Measurements from ENCODE around the gene PEPD. TPM values are rescaled to one million over a fixed set of nuclear protein-coding genes. Genes with fewer than 3 reads are reported as not detected.
A peak's percentile ranks its signal among the peaks of the same experiment; 100 is the strongest.

PEPD gene
- total RNA-seq (2021) (76.5 to 83.1 TPM (median 78.6 TPM) in 3 replicates), Bru-seq, nascent RNA (percentile 54 among the genes with signal in this experiment)
- long read RNA-seq, experiment 1, transcript PEPD-202 (13 exons, 1,754 nt), result minor isoform, 9 of 414 reads
- long read RNA-seq, experiment 1, transcript PEPD-201 (15 exons, 1,910 nt), result major isoform, 350 of 414 reads
- long read RNA-seq, experiment 1, partial matches to known transcripts, result 26 of 414 reads
- long read RNA-seq, experiment 1, other reads (novel, unspliced or antisense), result 24 of 414 reads
- long read RNA-seq, experiment 2, transcript PEPD-201 (15 exons, 1,910 nt), result major isoform, 50 of 123 reads
- long read RNA-seq, experiment 2, transcript PEPD-211 (2 exons, 1,763 nt), result minor isoform, 5 of 123 reads
- long read RNA-seq, experiment 2, partial matches to known transcripts, result 36 of 123 reads
- long read RNA-seq, experiment 2, other reads (novel, unspliced or antisense), result 31 of 123 reads
- long read RNA-seq, experiment 3, transcript PEPD-201 (15 exons, 1,910 nt), result major isoform, 104 of 133 reads
- long read RNA-seq, experiment 3, partial matches to known transcripts, result 9 of 133 reads
- long read RNA-seq, experiment 3, other reads (novel, unspliced or antisense), result 16 of 133 reads

DNA sequence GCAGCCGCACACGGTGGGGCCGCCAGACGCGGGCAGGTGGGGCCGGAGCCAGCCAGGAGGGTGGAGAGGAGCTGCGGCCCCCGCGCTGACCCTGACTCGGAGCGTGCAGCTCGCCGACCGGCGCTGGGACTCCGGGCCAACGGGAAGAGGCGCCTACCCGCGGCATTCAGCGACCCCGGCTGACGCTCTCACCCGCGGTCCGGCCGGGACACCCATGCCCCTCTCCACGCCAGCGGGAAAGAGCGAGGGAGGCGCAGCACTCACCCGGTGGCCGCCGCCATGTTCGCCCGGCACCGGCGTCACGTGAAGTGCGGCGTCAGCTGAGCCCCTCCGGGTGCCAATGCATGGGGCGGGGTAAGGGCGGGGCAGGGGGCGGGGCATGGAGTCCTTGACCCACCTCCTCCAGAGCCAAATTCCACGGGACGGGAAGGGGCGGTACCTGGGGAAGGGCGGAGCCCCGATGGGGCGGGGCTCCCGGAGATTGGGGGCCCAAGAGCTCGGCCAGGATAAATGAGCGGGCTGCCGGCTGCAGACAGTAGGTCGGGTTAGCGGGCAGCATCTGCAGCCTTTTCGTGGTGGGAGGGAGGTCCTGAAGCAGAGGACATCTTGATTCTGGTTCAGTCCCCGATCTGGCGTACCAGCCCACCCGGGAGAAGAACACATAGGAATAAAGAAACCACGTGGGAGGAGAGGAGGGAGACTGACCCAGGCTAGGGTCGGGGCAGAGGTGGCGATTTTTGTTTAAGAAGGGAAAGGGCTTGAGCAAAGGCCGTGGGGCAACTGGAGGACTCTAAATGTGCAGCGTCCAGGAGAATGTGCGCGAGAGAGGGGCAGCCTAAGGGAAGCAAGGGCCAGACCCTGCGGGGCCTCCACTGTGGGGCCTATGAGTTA lies at the start of gene PEPD:
Gene PEPD (minus strand): TSS at position 312 of the 891 bp plus-strand sequence. CDS start 31 bp downstream, at position 281.
- ATAC-seq (peak; percentile 96), DNase-seq (ENCODE audit: low spot score) (peak; percentile 96)
- Mint-ChIP-seq H3K4me1 (peaks cover 28% of the 10 kb centered on the region), H3K36me3 (no peaks in the 10 kb centered on the region), H3K27me3 (ENCODE audit: low read depth) (no peaks in the 10 kb centered on the region; the same call in 1 of the 2 replicates), H3K4me3 (peak within 1 kb of the TSS; percentile 80), H3K27ac (peak within 1 kb of the TSS; percentile 94), H3K9me3 (no peaks in the 10 kb centered on the region)
- ChIA-PET POLR2A (interaction anchor here (0.8 to 1.5 kb wide), 5 partner anchors 8 to 246 kb away, joined by 3 to 11 read pairs (median 3); no protein-coding TSS in a partner anchor), CTCF (interaction anchor here (0.6 to 1.5 kb wide), 8 partner anchors 21 to 338 kb away, joined by 3 to 7 read pairs (median 4); partner anchors contain the start of gene CEBPA)
- TF ChIP-seq, protein P1, sequence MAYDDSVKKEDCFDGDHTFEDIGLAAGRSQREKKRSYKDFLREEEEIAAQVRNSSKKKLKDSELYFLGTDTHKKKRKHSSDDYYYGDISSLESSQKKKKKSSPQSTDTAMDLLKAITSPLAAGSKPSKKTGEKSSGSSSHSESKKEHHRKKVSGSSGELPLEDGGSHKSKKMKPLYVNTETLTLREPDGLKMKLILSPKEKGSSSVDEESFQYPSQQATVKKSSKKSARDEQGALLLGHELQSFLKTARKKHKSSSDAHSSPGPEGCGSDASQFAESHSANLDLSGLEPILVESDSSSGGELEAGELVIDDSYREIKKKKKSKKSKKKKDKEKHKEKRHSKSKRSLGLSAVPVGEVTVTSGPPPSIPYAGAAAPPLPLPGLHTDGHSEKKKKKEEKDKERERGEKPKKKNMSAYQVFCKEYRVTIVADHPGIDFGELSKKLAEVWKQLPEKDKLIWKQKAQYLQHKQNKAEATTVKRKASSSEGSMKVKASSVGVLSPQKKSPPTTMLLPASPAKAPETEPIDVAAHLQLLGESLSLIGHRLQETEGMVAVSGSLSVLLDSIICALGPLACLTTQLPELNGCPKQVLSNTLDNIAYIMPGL (CRISPR knock-in tag; IDR thresholded peaks at IDR 0.05), result no peak
- TF ChIP-seq KAT7 (CRISPR knock-in tag; IDR thresholded peaks at IDR 0.05; ENCODE audit: borderline replicate concordance) (0 out of 2 replicates have a peak, but pooled peaks have one; percentile 84), SMAD3 (CRISPR knock-in tag; IDR thresholded peaks at IDR 0.05; ENCODE audit: borderline replicate concordance) (no peak), ZBTB21 (CRISPR knock-in tag; IDR thresholded peaks at IDR 0.05; ENCODE audit: borderline replicate concordance) (peak; percentile 65; the same call in 1 of the 2 replicates), FOXP1 (CRISPR knock-in tag; IDR thresholded peaks at IDR 0.05; ENCODE audit: borderline replicate concordance) (peak; percentile 55; the same call in 1 of the 2 replicates), GABPB1 (CRISPR knock-in tag; IDR thresholded peaks at IDR 0.05) (0 out of 2 replicates have a peak, but pooled peaks have one; percentile 14), GRHL2 (CRISPR knock-in tag; IDR thresholded peaks at IDR 0.05; ENCODE audit: insufficient replicate concordance, severe bottlenecking) (no peak), NR2C2 (CRISPR knock-in tag; IDR thresholded peaks at IDR 0.05) (no peak), ZMAT4 (CRISPR knock-in tag; IDR thresholded peaks at IDR 0.05) (no peak), ZNF416 (CRISPR knock-in tag; IDR thresholded peaks at IDR 0.05) (no peak), ZNF425 (CRISPR knock-in tag; conservative IDR thresholded peaks at IDR 0.05) (no peak), ESRRA (CRISPR knock-in tag; IDR thresholded peaks at IDR 0.05; ENCODE audit: borderline replicate concordance) (0 out of 2 replicates have a peak, but pooled peaks have one; percentile 28), TEAD4 (CRISPR knock-in tag; IDR thresholded peaks at IDR 0.05) (no peak), FOXP4 (CRISPR knock-in tag; IDR thresholded peaks at IDR 0.05) (peak; percentile 54; the same call in 1 of the 2 replicates), ATF6 (CRISPR knock-in tag; IDR thresholded peaks at IDR 0.05) (no peak), SP1 (CRISPR knock-in tag; conservative IDR thresholded peaks at IDR 0.05) (peak; percentile 94)
- TF ChIP-seq, protein P2, sequence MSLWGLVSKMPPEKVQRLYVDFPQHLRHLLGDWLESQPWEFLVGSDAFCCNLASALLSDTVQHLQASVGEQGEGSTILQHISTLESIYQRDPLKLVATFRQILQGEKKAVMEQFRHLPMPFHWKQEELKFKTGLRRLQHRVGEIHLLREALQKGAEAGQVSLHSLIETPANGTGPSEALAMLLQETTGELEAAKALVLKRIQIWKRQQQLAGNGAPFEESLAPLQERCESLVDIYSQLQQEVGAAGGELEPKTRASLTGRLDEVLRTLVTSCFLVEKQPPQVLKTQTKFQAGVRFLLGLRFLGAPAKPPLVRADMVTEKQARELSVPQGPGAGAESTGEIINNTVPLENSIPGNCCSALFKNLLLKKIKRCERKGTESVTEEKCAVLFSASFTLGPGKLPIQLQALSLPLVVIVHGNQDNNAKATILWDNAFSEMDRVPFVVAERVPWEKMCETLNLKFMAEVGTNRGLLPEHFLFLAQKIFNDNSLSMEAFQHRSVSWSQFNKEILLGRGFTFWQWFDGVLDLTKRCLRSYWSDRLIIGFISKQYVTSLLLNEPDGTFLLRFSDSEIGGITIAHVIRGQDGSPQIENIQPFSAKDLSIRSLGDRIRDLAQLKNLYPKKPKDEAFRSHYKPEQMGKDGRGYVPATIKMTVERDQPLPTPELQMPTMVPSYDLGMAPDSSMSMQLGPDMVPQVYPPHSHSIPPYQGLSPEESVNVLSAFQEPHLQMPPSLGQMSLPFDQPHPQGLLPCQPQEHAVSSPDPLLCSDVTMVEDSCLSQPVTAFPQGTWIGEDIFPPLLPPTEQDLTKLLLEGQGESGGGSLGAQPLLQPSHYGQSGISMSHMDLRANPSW (CRISPR knock-in tag; conservative IDR thresholded peaks at IDR 0.05; ENCODE audit: low read depth), result no peak
- TF ChIP-seq, protein P3, sequence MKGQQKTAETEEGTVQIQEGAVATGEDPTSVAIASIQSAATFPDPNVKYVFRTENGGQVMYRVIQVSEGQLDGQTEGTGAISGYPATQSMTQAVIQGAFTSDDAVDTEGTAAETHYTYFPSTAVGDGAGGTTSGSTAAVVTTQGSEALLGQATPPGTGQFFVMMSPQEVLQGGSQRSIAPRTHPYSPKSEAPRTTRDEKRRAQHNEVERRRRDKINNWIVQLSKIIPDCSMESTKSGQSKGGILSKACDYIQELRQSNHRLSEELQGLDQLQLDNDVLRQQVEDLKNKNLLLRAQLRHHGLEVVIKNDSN (CRISPR knock-in tag; IDR thresholded peaks at IDR 0.05), result peak; percentile 99
- TF ChIP-seq, protein P4, sequence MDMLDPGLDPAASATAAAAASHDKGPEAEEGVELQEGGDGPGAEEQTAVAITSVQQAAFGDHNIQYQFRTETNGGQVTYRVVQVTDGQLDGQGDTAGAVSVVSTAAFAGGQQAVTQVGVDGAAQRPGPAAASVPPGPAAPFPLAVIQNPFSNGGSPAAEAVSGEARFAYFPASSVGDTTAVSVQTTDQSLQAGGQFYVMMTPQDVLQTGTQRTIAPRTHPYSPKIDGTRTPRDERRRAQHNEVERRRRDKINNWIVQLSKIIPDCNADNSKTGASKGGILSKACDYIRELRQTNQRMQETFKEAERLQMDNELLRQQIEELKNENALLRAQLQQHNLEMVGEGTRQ (CRISPR knock-in tag; IDR thresholded peaks at IDR 0.05), result peak; percentile 99

Measured in WTC11 (cell line).